ENCODE measurements around the gene MYO18B. TPM values are rescaled to one million over a fixed set of nuclear protein-coding genes. Genes with fewer than 3 reads are reported as not detected.

Gene MYO18B
- total and polyA plus RNA-seq, 2 of the 8 experiments (the other 6 are each of a cell fraction or from before 2014, with no cell fraction given), result 0.62 to 0.78 TPM

GRCh38 chr22:25751174-25751581, 9.2 kb downstream of the MYO18B start:
- no peak overlapping the region for H2AK5ac ChIP-seq (ENCODE audit: low read depth, low read length)
- H3K18ac ChIP-seq (ENCODE audit: extremely low read depth, low read length), result no peak overlapping the region
- CTCF ChIA-PET (ENCODE audit: partially characterized antibody), result interaction anchor here (2.1 to 3.0 kb wide), 3 partner anchors 12 to 289 kb away, joined by 7 to 11 read pairs (median 7); no protein-coding TSS in a partner anchor
- WGBS, 2 experiments (ENCODE audit: extremely low coverage in 1 of 2, insufficient coverage in 1 of 2, insufficient read length in 1 of 2, insufficient replicate concordance in 2 of 2, low coverage in 1 of 2, low lambda C conversion rate in 2 of 2, missing lambda C conversion rate in 1 of 2), result 82% methylated on average over 4 of the region's 4 CpGs; no CpG with 5 or more reads in 1 of the 2 experiments
- no peak overlapping the region for H4K8ac ChIP-seq (ENCODE audit: extremely low read depth, insufficient read depth, low read length)
- no peaks in the 10 kb centered on the region for H3K79me2 ChIP-seq (ENCODE audit: control insufficient read depth in 1 of 2, insufficient read depth in 2 of 2, low read length in 2 of 2)
- H3K9me3 ChIP-seq (ENCODE audit: insufficient read depth in 2 of 2, low read depth in 1 of 2, low read length in 1 of 2), result no peaks in the 10 kb centered on the region; a peak in 1 of 4 replicates
- H4K20me1 ChIP-seq (replicated peaks in 1 of 2; ENCODE audit: control insufficient read depth in 1 of 2, insufficient read depth in 2 of 2, low read length in 2 of 2), result no peaks in the 10 kb centered on the region
- no peaks in the 10 kb centered on the region for H3K23me2 ChIP-seq (ENCODE audit: low read depth, low read length)
- no peaks in the 10 kb centered on the region for H3K4me1 ChIP-seq (replicated peaks in 1 of 4; ENCODE audit: control insufficient read depth in 3 of 4, insufficient read depth in 4 of 4, low read length in 3 of 4)
- DNase-seq (ENCODE audit: low read depth in 1 of 2, low spot score in 2 of 2) (no peak), FAIRE-seq (no peak)
- no peak overlapping the region for H3K4me2 ChIP-seq (ENCODE audit: insufficient read depth in 1 of 2, low read depth in 2 of 2, low read length in 2 of 2)
- H3K9ac ChIP-seq (replicated peaks in 1 of 4; ENCODE audit: extremely low read depth in 1 of 4, low read depth in 3 of 4, low read length in 3 of 4), result no peak overlapping the region
- no peak overlapping the region for H2BK12ac ChIP-seq (ENCODE audit: low read depth, low read length)
- H2BK5ac ChIP-seq (ENCODE audit: low read depth, low read length), result no peak overlapping the region
- no peak overlapping the region for H3K14ac ChIP-seq (ENCODE audit: insufficient read length)
- no peak overlapping the region for H4K91ac ChIP-seq (replicated peaks; ENCODE audit: insufficient read length, low read length)
- H2BK20ac ChIP-seq (ENCODE audit: low read length), result no peak overlapping the region
- H4K5ac ChIP-seq (ENCODE audit: insufficient read length, low read depth, low read length), result no peak overlapping the region
- H2BK120ac ChIP-seq (replicated peaks; ENCODE audit: low read depth, low read length), result no peak overlapping the region
- no peaks in the 10 kb centered on the region for H3K27me3 ChIP-seq (replicated peaks in 1 of 4; ENCODE audit: control insufficient read depth in 3 of 4, extremely low read depth in 1 of 4, insufficient read depth in 3 of 4, low read length in 3 of 4)
- H2AFZ ChIP-seq (ENCODE audit: low read length), result no peak overlapping the region
- no peak overlapping the region for H2BK15ac ChIP-seq (ENCODE audit: low read length)
- H3K56ac ChIP-seq (replicated peaks; ENCODE audit: insufficient read length, low read depth, low read length), result no peak overlapping the region
- no peak overlapping the region for H3K4ac ChIP-seq (replicated peaks; ENCODE audit: insufficient read length, low read depth, low read length)
- no peak overlapping the region for H3K4me3 ChIP-seq (ENCODE audit: extremely low read depth in 1 of 4, insufficient read depth in 2 of 4, low read depth in 3 of 4, low read length in 4 of 4)
- H3K79me1 ChIP-seq (ENCODE audit: low read depth, low read length), result no peaks in the 10 kb centered on the region
- H3K36me3 ChIP-seq (ENCODE audit: control insufficient read depth in 2 of 4, insufficient read depth in 4 of 4, low read length in 3 of 4), result no peaks in the 10 kb centered on the region
- H3K27ac ChIP-seq (ENCODE audit: low read depth, low read length), result no peak overlapping the region
- POLR2A ChIA-PET (ENCODE audit: partially characterized antibody), result no interaction called here
- no peak overlapping the region for H3K23ac ChIP-seq (ENCODE audit: insufficient read length)
- TF ChIP-seq USF2 (IDR thresholded peaks at IDR 0.05; ENCODE audit: low read length), result no peak
